HG03571 (cell line): Measurements from ENCODE around the gene DLL1.

Source experiments
- ATAC-seq: cut with Tn5 transposase; IDR thresholded peaks from one replicate; pipeline ENCODE4 v1.9.1; 2021; ENCODE audit not compliant: unreplicated experiment

The DLL1 gene

DNA sequence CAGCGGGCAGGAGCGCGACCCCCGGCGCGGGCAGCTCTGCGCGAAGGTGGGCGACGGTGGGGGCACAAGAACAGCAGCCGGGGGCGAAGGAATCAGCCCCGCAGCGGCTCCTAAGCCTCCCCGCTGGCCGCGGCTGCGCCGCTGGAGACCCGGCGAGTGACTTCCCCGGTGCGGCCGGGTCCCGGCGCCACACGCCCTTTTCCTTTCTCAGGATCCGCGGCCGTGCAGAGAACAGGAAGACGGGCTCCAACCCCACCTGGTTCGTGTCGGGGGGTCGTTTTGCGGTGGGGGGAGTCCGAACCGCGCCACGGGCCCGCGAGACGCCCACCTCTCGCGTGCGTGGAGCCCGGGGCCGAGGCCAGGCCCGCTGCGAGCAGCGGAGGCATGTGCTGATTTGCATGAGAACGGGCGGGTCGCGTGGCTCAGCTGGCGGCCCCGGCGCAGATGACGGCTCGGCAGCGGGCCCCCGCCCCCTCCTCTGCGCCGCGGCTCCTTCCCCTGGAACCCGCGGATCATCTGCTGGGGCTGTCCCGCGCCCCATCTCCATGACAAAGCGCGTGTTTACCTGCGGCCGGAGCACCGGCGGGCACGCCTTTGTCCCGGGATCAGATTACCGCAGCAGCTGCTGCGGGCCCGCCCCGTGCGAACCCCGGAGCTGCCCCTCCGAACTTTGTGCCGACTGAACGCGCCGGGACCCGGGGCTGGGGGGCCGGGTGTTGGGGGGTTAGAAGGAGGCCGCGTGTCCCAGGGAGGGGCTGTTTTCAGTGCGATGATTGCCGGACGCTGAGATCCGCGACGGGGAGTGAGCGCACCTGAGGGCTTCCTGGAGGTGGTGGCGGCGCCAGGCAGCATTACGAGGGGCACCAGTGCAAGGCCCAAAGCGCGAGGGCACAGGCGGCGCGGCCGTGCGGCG is 4.9 kb upstream of the DLL1 start:
- peak; percentile 48 for ATAC-seq

DNA sequence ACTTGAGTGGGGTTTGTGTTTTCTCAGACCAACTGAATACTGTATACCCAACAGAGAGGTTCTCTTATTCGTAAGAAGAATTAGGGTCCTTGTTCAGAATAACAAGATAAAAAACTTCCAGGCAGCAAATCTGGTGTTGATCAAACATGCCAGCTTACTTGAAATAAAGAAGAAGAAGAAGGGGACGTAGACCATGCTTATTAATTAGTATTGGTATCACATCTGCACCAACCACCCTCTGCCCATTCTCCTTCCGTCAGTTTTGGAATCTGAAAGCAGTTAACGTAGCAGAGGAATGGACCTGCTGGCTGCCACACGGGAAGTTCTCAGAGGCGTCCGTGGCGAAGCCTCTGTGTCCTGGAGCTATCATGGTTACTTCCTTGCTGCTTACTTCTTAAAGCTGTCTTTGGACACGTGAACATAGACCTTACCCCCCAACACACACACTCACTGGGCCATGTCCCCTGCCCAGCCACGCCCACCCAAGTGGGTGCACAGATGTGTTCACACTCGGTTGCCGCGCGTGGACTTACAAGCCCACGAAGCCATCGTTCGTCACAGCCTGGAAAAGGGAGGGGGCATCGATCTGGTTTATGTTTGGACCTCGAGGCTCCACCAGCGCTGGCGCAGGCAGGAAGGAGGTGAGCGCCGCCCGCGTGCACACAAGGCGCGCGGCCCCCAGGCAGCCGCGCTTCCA is 4.1 kb upstream of the DLL1 start:
- ATAC-seq = no peak

DNA sequence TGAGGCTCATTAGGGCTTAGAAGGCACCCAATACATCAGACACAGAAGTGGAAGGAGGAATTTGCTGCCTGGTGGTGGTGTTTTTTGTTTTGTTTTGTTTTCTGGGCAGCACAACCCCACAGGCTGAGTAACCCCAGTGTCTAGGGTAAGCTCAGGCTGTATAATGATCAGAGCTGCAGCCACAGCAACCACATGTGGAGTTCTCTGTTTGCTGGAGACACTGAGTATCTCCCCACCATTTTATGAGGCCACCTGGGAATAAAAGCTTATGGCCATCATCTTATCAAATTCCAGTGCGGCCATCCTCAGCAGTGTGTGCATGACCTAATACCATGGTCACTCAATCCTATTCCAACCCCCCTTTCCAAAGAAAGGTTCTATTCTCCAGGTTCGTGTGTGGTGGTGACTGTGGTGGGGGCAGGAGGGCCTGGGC is 3.4 kb upstream of the DLL1 start:
- no peak for ATAC-seq

DNA sequence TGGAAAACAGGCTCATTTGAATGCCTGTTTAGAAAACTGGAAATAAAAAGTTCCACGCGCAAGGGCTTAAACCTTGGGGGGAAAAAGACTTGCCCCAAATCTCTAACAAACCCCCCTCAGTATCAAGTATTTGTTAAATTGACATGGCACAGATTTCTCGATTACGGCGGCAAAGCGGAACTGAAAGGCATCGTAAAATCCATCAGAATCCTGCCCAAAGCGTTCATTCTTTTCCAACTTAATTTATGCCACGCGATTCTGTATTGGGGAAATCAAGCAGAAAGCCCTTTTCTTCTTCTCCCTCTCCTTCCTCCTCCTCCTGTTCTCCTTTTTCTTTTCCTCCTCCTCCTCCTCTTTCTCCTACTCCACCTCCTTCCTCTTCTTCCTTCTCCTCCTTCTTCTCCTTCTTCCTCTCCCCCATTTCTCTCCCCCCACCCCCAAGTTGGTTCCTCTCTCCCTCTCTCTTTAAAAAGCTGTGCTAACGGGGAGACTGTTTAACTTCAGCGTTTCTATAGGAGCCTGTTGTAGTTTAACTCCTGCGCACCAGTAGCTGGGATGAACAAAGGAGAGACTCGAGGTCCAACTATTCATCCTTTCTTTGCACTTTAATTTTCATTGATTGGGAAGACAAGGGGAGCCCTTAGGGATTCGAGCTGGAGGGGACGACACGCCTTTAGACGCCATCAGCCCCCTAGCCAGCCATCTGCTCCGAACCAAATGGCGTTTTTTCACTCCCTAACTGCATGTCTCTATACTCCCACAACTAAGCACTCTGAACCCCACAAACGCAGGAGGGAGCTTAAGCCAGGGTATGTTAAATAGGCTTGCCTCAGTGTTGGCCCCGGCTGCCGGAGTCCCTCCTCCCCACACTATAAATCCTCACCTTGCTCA is 2.7 kb upstream of the DLL1 start:
- ATAC-seq = no peak

DNA sequence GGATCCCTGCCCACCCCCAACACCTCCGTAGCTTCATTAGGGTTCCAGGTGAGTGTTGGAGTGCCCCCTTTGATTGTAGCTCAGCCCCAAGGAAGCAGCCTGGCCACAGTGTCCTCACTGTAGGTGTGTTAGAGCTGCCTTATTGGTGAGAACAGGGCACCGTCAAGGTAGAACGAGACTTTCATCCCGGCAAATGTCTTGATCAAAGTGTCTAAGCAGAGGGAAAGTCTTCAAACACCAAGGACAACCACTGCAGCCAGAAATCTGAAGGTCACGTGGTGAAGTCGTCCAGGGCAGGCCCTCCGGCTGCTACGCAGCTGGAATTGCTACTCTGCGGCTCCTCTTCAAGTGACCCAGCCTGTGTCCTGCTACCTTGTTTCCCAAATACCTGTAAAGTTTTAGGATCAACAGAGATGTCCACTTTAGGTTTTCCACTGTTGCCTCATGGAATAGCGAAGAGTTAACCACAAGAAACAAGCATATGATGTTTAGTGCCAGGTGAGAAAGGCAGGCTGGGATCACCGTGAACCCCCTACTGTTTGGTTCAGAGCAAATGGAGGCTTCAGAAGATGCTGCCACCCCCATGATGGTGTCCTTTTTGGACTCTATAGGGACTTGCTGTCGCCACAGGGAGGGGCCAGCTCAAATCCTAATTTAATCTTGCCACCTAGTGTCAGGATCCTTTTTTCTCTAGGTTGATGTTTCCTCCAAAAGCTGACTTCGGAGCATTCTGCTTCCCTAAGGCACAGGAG is 1.7 kb upstream of the DLL1 start:
- no peak for ATAC-seq

DNA sequence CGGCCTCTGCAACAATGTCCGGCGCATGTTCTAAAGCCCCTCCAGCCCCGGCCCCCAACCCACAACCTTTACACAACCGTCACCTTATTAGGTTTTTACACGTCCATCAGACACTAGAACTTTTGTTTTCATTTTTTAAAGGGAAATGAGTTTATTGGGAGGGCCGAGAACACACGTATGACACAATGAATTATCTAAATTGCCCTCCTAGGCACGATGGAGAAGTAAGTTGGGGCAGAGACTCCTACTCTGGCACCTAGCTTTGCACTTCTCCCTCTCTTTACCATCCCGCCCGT is 1.2 kb upstream of the DLL1 start:
- no peak for ATAC-seq

DNA sequence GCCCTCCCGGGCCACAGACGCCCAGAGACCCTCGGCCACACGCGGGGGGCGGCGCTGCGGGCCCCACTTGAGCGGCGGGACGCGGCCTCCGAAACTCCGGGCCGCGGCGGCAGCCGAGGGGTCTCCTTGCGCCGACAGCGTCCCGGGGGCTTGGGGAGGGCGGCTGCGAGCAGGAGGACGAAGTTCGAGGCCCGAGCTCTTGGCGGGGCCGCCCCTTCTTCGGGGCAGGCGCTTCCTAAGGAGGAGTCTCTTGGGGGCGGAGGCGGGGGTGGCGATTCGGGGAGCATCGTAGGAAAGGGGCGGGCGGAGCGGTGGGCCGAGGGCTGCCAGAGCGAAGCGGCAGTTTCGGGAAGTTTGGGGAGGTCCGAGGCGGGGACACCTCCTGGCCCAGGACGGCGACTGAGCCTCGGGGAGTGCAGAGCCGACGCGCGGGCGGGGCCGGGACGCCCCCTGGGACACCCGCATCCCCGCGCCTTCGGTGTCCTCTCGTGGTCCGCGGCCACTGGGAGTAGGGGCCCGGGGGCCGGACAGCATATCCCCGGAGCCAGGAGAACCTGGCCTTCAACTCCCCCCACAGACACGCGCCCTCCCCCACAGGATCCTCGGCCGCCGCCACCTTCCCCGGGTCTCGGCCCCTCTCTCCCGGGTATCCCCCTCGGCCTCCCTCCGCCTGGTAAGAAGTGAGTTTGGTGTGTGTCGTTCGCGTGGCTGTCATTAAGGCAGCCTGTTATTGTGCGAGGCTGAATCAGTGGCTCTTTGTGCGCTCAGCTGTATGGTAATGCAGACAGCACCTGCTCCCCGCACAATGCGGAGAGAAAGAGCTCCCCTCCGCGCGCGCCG is 613 bp upstream of the DLL1 start:
- no peak for ATAC-seq

DNA sequence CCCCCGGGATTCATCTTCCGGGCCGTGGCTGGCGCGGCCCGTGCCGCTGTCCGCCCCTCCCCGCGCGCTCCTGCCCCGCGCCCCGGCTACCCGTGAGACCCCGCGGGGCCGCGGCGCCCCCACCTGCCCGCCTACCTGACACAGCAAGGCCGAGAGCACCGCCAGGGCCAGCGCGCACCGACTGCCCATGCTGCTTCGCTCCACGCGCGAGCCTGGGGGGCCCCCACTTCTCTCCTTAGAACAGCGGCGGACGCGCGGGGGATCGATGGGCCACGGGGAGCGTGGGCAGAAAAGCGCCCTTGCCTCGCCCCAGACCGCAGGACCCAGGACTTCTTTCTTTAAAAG is 955 bp downstream of the DLL1 start:
- no peak for ATAC-seq

DNA sequence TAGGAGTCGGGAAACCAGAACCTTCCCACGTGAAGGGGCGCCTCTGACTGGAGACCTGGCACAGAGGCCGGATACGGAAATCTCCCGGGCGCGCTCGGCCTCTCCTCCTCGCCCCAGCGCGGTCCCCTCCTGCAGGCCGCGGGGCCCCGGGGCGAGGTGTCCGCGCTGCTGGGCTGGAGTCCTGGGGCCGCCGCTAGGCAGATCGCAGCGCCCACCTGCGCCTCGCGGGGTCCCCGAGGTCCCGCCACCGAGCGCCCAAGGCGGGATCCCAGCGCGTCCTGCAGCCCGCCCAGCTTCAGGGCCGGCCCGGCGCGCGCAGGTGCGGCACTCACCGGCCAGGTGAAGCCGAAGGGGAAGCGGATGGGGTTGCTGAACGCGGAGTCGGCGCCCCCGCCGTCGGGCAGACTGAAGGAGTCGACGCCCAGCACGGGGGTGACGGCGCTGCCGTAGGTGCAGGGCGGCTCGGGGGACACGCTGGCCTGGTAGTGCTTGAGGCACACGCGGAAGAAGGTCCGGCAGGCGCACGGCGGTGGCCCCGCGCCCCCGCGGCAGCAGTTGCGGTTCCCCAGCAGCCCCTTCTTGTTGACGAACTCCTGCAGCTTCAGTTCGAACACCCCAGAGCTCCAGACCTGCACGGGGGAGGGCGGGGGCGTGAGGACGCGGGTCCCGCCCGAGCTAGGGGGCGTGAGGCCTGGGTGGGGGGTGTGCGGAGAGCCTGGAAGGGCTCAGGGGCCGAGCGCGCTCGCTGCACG is 1.5 kb downstream of the DLL1 start:
- ATAC-seq = no peak

DNA sequence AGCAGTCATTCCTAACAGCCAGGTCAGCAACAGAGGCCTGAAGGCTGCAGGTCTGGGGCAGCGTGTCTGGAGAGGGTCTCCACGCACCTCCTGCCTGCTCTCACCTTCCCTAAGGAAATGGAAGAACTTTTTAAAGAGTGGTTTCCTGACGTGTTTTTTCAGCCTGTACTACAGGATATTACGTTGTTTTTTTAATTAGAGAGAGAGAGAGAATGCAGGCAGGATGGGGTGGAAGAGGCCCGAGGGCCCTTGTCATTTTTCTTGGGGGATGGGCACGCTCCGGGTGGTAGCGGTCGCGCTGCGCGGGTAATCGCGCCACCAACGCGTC is 2.1 kb downstream of the DLL1 start:
- ATAC-seq = no peak

DNA sequence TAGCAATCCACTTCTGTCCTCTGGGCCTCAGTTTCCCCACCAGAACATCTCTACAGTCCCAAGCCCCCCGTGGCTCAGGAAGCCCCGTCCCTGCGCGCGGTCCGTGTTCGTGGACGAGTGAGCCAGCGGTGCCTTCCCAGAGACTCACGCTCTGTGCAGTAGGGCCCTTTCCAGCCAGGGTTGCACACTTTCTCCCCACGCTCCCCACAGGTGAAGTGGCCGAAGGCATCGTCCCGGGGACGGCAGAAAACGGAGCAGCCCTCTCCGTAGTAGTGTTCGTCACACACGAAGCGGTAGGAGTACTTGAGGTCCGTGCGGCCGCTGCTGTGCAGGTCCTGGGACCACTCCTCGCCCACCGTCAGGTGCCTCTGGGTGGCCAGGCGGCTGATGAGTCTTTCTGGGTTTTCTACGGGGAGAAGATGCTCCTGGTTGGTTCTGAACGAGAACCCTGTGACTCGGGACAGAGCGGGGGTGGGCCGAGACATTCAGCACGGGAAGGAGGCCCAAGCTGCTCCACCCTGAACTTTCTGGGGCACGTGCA is 2.7 kb downstream of the DLL1 start:
- no peak for ATAC-seq

DNA sequence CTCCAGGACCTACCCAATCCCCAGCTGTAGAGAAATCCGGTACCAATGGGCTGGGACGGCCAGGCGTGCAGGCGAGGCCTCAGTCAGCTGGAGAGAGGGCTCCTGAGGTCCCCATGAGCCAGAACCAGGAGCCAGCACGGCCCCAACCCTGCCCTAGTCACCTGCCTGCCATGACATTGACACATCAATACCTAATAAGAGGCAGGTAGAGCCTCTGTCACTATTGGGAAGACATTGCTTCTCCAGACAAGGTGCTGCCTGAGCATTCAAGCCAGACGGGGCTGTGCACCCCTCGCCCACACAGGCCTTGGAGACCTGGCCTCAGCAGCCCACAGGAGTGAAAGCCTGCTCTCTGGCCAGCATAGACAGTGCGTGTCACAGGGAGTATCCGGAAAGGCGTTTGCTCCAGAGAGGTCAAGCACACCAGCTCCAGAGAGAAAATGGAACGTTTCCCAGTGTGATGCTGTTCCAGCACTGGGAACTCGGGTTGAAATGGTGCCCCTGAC is 3.5 kb downstream of the DLL1 start:
- ATAC-seq = no peak

DNA sequence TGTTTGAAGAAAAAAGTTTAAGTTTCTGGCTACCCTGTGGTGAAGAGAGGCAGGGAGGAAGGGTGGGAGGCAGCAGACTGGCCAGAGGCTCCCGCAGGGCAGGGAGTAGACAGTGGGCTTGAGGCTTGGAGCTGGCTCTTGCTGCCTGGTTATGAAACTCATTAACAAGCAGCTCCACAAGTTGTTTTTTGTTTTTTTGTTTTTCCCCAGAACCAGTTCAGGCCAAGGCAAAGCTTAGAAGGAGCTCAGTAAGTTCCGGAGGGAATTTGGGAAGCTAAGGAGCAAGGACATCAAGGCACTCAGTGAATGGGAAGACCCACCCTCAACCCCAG is 4.0 kb downstream of the DLL1 start:
- no peak for ATAC-seq

DNA sequence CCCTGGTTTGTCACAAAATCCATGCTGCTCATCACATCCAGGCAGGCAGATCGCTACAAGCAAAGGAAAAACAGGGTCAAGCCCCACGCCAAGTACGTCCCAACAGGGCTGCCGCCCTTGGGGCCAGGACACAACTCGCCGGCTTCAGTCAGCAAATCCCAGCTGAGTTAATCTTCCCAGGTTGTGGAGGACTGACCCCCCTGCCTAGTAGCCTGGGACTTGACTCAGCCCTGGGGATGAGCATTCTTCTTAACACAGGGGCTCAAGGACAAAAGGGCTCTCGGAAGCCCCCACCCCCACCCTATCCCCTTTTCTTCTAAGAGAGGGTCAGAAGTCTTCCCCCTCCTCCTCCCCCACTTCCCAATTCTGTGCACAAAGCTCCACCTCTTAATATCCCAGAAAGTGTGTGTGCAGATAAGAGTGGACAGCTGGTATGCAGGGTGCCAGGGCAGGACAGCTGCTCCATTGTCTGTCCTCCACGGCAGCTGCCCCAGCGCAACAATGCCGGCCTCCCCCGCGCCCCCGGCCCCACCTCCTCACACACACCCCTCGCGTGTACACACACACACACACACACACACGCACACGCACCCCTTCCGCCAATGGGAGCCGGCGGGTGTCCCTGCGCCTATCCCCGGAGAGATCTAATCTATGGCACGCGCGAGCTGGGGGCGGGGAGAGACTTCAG is 4.5 kb downstream of the DLL1 start:
- no peak for ATAC-seq

DNA sequence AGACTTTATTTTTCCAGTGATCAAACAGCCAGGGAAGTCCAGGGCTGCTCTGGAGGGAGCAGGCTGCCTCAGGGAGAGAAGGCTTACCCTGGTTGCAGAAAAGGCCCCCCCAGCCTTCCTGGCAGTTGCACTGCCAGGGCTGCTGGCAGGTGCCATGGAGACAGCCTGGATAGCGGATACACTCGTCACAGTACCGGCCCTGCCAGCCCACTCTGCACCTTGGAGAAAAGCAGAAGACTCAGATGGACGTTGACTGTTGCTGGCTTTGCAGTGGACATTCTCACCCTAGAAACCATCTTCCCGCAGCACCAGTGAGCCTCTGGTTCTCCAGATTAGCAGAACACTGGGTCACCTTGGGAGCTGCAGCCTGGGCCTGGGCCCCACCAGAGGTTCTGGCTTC is 5.4 kb downstream of the DLL1 start:
- no peak for ATAC-seq

DNA sequence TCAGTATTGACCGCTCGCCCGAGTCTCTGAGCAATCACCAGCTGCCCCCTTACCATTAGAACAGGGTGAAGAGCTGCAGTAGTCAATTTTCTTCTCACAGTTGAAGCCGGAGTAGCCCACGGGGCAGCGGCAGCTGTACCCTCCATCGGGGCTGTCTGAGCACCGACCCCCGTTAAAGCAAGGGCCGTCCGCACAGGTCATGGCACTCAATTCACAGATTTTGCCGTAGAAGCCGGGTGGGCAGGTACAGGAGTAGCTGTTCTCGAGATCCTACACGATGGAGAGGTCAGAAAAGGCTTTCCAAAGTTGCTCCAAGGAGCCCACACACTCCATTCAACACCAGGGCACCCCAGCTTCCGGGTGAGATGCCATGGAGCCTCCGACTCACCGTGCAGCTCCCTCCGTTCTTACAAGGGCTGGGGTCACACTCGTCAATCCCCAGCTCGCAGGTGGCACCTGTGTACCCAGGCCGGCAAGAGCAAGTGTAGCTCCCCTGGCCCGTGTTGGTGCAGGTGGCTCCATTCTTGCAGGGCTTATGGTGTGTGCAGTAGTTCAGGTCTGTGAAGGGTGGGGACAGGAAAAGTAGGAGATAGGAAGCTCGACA is 5.9 kb downstream of the DLL1 start:
- no peak for ATAC-seq

DNA sequence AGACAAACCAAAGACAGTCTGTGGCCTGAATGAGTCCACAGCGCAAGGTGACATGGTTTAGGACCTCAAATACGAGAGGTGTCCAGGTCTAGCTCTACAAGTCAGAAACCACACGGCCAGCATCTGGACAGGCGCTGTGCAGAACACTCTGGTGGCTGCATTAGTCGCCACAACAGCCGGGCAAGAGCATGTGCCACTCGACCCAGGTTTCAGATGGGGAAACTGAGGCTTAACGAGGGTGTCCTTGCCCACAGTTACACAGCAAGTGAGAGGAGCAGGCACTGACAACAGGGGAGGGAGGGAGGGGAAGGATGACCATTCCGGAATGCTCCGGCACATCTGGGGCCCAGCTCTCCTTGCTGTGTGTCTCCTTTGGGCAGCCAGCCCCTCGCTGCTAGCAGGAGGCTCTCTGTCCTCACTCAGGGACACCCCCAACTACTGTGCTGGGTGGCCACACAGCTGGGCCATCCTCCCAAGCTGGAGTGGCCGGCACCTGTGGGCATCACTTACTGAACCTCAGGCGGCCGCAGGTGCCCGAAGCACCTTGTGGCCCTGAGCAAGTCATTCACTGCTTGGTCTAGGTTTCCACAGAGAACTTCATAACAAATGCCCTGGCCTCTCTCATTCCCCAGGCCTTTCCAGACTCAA is 6.6 kb downstream of the DLL1 start:
- ATAC-seq = no peak
